H1 (cell line): ENCODE data around the gene SMIM35. TPM values are rescaled to one million over a fixed set of nuclear protein-coding genes. Genes with fewer than 3 reads are reported as not detected.

Source experiments
- CTCF ChIA-PET: fragments of 300-600 bp; sonication (Branson Sonifier 250); formaldehyde crosslinking; loops from one replicate; lab custom pipeline; 2021; ENCODE audit not compliant: partially characterized antibody; lab: Charles Lee
- POLR2A ChIA-PET: fragments of 300-600 bp; sonication (Branson Sonifier 250); formaldehyde crosslinking; loops from one replicate; lab custom pipeline; 2021; ENCODE audit warnings: inconsistent platforms; ENCODE audit not compliant: partially characterized antibody; lab: Charles Lee
- DNase-seq, 2 experiments: peaks; one replicate each; pipeline versions ENCODE4 v3.0.0 to v3.0.0-alpha.2; 2010 to 2022; ENCODE audit warnings: low spot score in 2 of 2, low read depth in 1 of 2, mixed read lengths in 1 of 2
- FAIRE-seq: peaks from 2 replicates; lab custom pipeline; 2011; peaks lifted over from hg19 to GRCh38; lab: Jason Lieb, UNC
- H2AFZ ChIP-seq: 2 replicates; pipeline ENCODE4 v1.8.1; 2012; ENCODE audit warnings: low read length, inconsistent platforms
- H2AK5ac ChIP-seq: 2 replicates; pipeline ENCODE4 v1.6.1; 2013; ENCODE audit warnings: low read depth, low read length
- H2BK120ac ChIP-seq: replicated peaks from 2 replicates; pipeline ENCODE3; 2013; ENCODE audit warnings: low read depth, low read length, inconsistent platforms
- H2BK12ac ChIP-seq: 2 replicates; pipeline ENCODE4 v1.6.1; 2013; ENCODE audit warnings: low read depth, low read length
- H2BK15ac ChIP-seq: 2 replicates; pipeline ENCODE4 v1.6.1; 2013; ENCODE audit warnings: low read length
- H2BK20ac ChIP-seq: 2 replicates; pipeline ENCODE4 v1.6.1; 2013; ENCODE audit warnings: low read length
- H2BK5ac ChIP-seq: 2 replicates; pipeline ENCODE4 v1.6.1; 2013; ENCODE audit warnings: low read depth, low read length
- H3K14ac ChIP-seq: 2 replicates; pipeline ENCODE4 v1.6.1; 2013; ENCODE audit warnings: inconsistent platforms; ENCODE audit not compliant: insufficient read length
- H3K18ac ChIP-seq: 2 replicates; pipeline ENCODE4 v1.6.1; 2013; ENCODE audit warnings: low read length; ENCODE audit errors: extremely low read depth
- H3K23ac ChIP-seq: 2 replicates; pipeline ENCODE4 v1.6.1; 2013; ENCODE audit warnings: inconsistent platforms; ENCODE audit not compliant: insufficient read length
- H3K23me2 ChIP-seq: 2 replicates; pipeline ENCODE4 v1.6.1; 2013; ENCODE audit warnings: low read depth, low read length
- H3K27ac ChIP-seq: 2 replicates; pipeline ENCODE4 v1.6.1; 2011; ENCODE audit warnings: low read depth, low read length, inconsistent platforms
- H3K27me3 ChIP-seq, 4 experiments: replicated peaks in 1 of 4; 1 replicate in 1 of 4; 2 replicates in 3 of 4; pipeline versions ENCODE4 v1.6.1 to v1.8.1; 2011 to 2013; ENCODE audit warnings: low read length in 3 of 4, mild to moderate bottlenecking in 3 of 4, inconsistent platforms in 2 of 4, mixed read lengths in 2 of 4, moderate library complexity in 1 of 4; ENCODE audit not compliant: control insufficient read depth in 3 of 4, insufficient read depth in 3 of 4; ENCODE audit errors: extremely low read depth in 1 of 4
- H3K36me3 ChIP-seq, 4 experiments: 2 replicates each; pipeline versions ENCODE4 v1.6.1 to v1.8.1; 2011 to 2013; ENCODE audit warnings: mild to moderate bottlenecking in 4 of 4, low read length in 3 of 4, moderate library complexity in 2 of 4, control low read depth in 1 of 4, inconsistent platforms in 1 of 4; ENCODE audit not compliant: insufficient read depth in 4 of 4, control insufficient read depth in 2 of 4
- H3K4ac ChIP-seq: replicated peaks from 2 replicates; pipeline ENCODE3; 2013; ENCODE audit warnings: low read length, low read depth, mixed read lengths, inconsistent platforms; ENCODE audit not compliant: insufficient read length
- H3K4me1 ChIP-seq, 4 experiments: replicated peaks in 1 of 4; 1 replicate in 1 of 4; 2 replicates in 3 of 4; pipeline versions ENCODE4 v1.6.1 to v1.8.1; 2011 to 2013; ENCODE audit warnings: low read length in 3 of 4, inconsistent platforms in 2 of 4, mixed read lengths in 1 of 4; ENCODE audit not compliant: insufficient read depth in 4 of 4, control insufficient read depth in 3 of 4
- H3K4me2 ChIP-seq, 2 experiments: 2 replicates each; pipeline versions ENCODE4 v1.6.1 to v1.8.1; 2011 to 2013; ENCODE audit warnings: low read depth in 2 of 2, low read length in 2 of 2, control low read depth in 1 of 2, inconsistent platforms in 1 of 2, mild to moderate bottlenecking in 1 of 2; ENCODE audit not compliant: insufficient read depth in 1 of 2
- H3K4me3 ChIP-seq, 4 experiments: fragments of 200-600, 300-600 bp in 1 of 4; sonication (generic), shearing (Covaris generic), sonication (Bioruptor Twin) in 1 of 4; 2 replicates each; pipeline versions ENCODE4 v1.5.1 to v1.8.1; 2011 to 2016; ENCODE audit warnings: low read length in 4 of 4, low read depth in 3 of 4, control low read depth in 2 of 4, inconsistent platforms in 2 of 4, mild to moderate bottlenecking in 2 of 4, mixed read lengths in 1 of 4, moderate library complexity in 1 of 4; ENCODE audit not compliant: insufficient read depth in 2 of 4; ENCODE audit errors: extremely low read depth in 1 of 4
- H3K56ac ChIP-seq: replicated peaks from 2 replicates; pipeline ENCODE3; 2013; ENCODE audit warnings: low read depth, mild to moderate bottlenecking, mixed read lengths, low read length, inconsistent platforms; ENCODE audit not compliant: insufficient read length
- H3K79me1 ChIP-seq: 2 replicates; pipeline ENCODE4 v1.6.1; 2013; ENCODE audit warnings: low read depth, low read length, control low read depth
- H3K79me2 ChIP-seq, 2 experiments: 2 replicates each; pipeline versions ENCODE4 v1.6.1 to v1.8.1; 2012 to 2013; ENCODE audit warnings: low read length in 2 of 2, mild to moderate bottlenecking in 2 of 2, inconsistent platforms in 1 of 2; ENCODE audit not compliant: insufficient read depth in 2 of 2, control insufficient read depth in 1 of 2
- H3K9ac ChIP-seq, 4 experiments: replicated peaks in 1 of 4; 1 replicate in 1 of 4; 2 replicates in 3 of 4; pipeline versions ENCODE4 v1.6.1 to v1.8.1; 2011 to 2013; ENCODE audit warnings: low read depth in 3 of 4, low read length in 3 of 4, control low read depth in 2 of 4, mild to moderate bottlenecking in 2 of 4, moderate library complexity in 2 of 4, inconsistent platforms in 1 of 4; ENCODE audit errors: extremely low read depth in 1 of 4
- H3K9me3 ChIP-seq, 2 experiments: 2 replicates each; pipeline versions ENCODE4 v1.6.1 to v1.8.1; 2012 to 2013; ENCODE audit warnings: mild to moderate bottlenecking in 2 of 2, moderate library complexity in 2 of 2, control low read depth in 1 of 2, inconsistent platforms in 1 of 2, low read depth in 1 of 2, low read length in 1 of 2, mixed read lengths in 1 of 2; ENCODE audit not compliant: insufficient read depth in 2 of 2
- H4K20me1 ChIP-seq, 2 experiments: replicated peaks in 1 of 2; 2 replicates each; pipeline versions ENCODE3 to v1.8.1; 2011 to 2013; ENCODE audit warnings: inconsistent platforms in 2 of 2, low read length in 2 of 2, mild to moderate bottlenecking in 1 of 2; ENCODE audit not compliant: insufficient read depth in 2 of 2, control insufficient read depth in 1 of 2
- H4K5ac ChIP-seq: 2 replicates; pipeline ENCODE4 v1.6.1; 2013; ENCODE audit warnings: low read length, low read depth, mixed read lengths, inconsistent platforms; ENCODE audit not compliant: insufficient read length
- H4K8ac ChIP-seq: 2 replicates; pipeline ENCODE4 v1.8.0; 2013; ENCODE audit warnings: mild to moderate bottlenecking, moderate library complexity, low read length, inconsistent platforms; ENCODE audit not compliant: insufficient read depth; ENCODE audit errors: extremely low read depth
- H4K91ac ChIP-seq: replicated peaks from 2 replicates; pipeline ENCODE3; 2013; ENCODE audit warnings: low read length, mixed read lengths, inconsistent platforms; ENCODE audit not compliant: insufficient read length
- CTBP2 ChIP-seq: IDR thresholded peaks from 2 replicates; pipeline ENCODE4 v1.7.0; 2011; ENCODE audit warnings: borderline replicate concordance, mild to moderate bottlenecking, moderate library complexity, mixed read lengths, low read length; ENCODE audit not compliant: insufficient read depth, insufficient read length
- JUN ChIP-seq: IDR thresholded peaks from 2 replicates; pipeline ENCODE4 v1.6.1; 2011; ENCODE audit warnings: low read depth, mild to moderate bottlenecking, improper control_type of control experiment, low read length
- MAX ChIP-seq: IDR thresholded peaks from 2 replicates; pipeline ENCODE4 v1.6.1; 2012; ENCODE audit warnings: inconsistent platforms
- POU5F1 ChIP-seq: IDR thresholded peaks from 2 replicates; pipeline ENCODE4 v1.6.1; 2011; ENCODE audit warnings: low read depth, mild to moderate bottlenecking, low read length, moderate library complexity
- RBBP5 ChIP-seq: IDR thresholded peaks from 2 replicates; pipeline ENCODE4 v1.7.1; 2012; ENCODE audit warnings: low read depth, mild to moderate bottlenecking, inconsistent platforms, low read length, moderate library complexity, borderline replicate concordance
- TBP ChIP-seq: IDR thresholded peaks from 2 replicates; pipeline ENCODE4 v1.6.1; 2011; ENCODE audit warnings: low read depth, low read length, improper control_type of control experiment
- WGBS, 2 experiments: shearing (Covaris generic) in 1 of 2; methylation state at CpG; one replicate each; pipeline versions ENCODE4 v1.1.6 to v1.1.7; 2013 to 2015; ENCODE audit warnings: low lambda C conversion rate in 2 of 2, mixed read lengths in 2 of 2, inconsistent platforms in 1 of 2, low coverage in 1 of 2, missing lambda C conversion rate in 1 of 2; ENCODE audit not compliant: insufficient replicate concordance in 2 of 2, insufficient coverage in 1 of 2, insufficient read length in 1 of 2; ENCODE audit errors: extremely low coverage in 1 of 2, missing lambda C conversion rate in 1 of 2; 5-methylcytosine and 5-hydroxymethylcytosine counted together
- polyA plus RNA-seq, 7 experiments: library from polyadenylated mRNA; depleted of rRNA in 3 of 7; stranded (reverse) in 5 of 7; unstranded in 2 of 7; fragments of >200 nt in 5 of 7; fragments of 200-250 nt in 2 of 7; gene quantifications; 1 replicate in 5 of 7; 2 replicates in 1 of 7; 4 replicates in 1 of 7; pipeline versions ENCODE4 v1.2.1 to v1.2.3, GENCODE V29; 2011 to 2013; ENCODE audit warnings: missing spikeins in 2 of 7, mixed read lengths in 2 of 7
- total RNA-seq: library from RNA; stranded (reverse); fragmentation: NEBNext Ultra II Directional; extraction: Animal tissue kit (Norgen Biotek cat#: 25700); gene quantifications from 2 replicates; pipeline ENCODE4 v1.2.1, GENCODE V29; 2021

SMIM35 gene
- total and polyA plus RNA-seq, 2 of the 8 experiments (the other 6 are each of a cell fraction or from before 2014, with no cell fraction given), result not detected

DNA sequence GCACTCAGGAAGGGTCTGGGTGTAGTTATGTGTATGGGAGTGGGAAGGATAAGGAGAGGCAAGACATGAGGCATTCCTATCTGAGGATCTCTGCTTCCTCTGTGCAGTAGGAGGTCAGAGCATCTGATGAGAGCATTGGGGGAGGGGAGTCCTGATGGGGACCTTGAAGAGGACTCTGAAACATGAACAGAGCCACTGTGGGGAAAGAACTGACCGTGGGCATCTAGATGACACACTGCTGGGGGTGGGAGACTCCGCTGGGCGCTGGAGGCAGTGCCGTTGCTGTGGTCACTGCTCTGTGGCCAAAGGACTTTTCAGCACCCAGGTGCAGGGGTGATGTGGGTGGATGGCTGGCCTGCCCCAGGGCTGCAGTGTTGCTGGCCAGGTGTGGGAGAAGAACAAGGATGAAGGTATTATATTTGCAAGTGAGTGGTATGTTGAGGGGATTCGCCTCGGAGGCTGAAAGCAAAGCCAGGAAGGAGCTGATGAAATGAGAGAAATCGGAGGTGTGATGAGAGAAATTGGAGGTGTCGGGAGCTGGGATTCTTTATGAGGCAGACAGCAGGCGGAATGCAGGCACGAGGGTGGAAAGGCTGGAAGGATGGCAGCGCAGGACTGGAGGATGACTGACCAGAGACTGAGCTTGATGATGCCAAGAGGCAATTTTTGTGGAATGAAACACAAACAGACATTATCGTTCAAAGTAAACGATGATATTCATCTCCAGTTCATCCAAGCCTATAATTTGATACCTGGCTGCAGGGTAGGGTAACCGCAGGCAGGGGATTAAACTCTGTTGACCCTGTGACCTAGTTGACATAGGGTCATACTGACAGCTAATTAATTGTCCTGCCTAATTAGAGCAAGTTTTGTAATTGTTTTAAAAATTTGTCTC lies 29.3 kb downstream of the SMIM35 start:
- H3K23ac ChIP-seq, result no peak overlapping the region
- H3K79me2 ChIP-seq, result no peaks in the 10 kb centered on the region
- no peaks in the 10 kb centered on the region for H3K36me3 ChIP-seq
- no peak overlapping the region for H3K4me2 ChIP-seq
- H3K79me1 ChIP-seq, result no peaks in the 10 kb centered on the region
- H3K14ac ChIP-seq, result no peak overlapping the region
- no peak overlapping the region for H2AFZ ChIP-seq
- no peak overlapping the region for H3K27ac ChIP-seq
- H3K9me3 ChIP-seq, result no peaks in the 10 kb centered on the region
- no peak overlapping the region; a peak in 1 of 7 replicates for H3K9ac ChIP-seq
- 85% methylated on average over 14 of the region's 14 CpGs; no CpG with 5 or more reads in 1 of the 2 experiments for WGBS, 2 experiments
- no peaks in the 10 kb centered on the region for H3K27me3 ChIP-seq
- H3K4me3 ChIP-seq, result no peak overlapping the region
- H3K56ac ChIP-seq, result no peak overlapping the region
- ChIA-PET POLR2A (no interaction called here), CTCF (interaction anchor here (0.6 to 9.0 kb wide), 11 partner anchors 11 to 576 kb away, joined by 3 to 69 read pairs (median 4); no protein-coding TSS in a partner anchor)
- H2BK15ac ChIP-seq, result no peak overlapping the region
- H4K91ac ChIP-seq, result no peak overlapping the region
- H2BK5ac ChIP-seq, result no peak overlapping the region
- H3K23me2 ChIP-seq, result 0 out of 2 replicates have a peak, but pooled peaks cover 2% of the 10 kb centered on the region
- no peaks in the 10 kb centered on the region for H4K20me1 ChIP-seq
- no peak overlapping the region for H3K18ac ChIP-seq
- H4K8ac ChIP-seq, result no peak overlapping the region
- no peak overlapping the region for H4K5ac ChIP-seq
- H2BK20ac ChIP-seq, result no peak overlapping the region
- TF ChIP-seq CTBP2 (no peak), POU5F1 (no peak), JUN (no peak), RBBP5 (no peak), TBP (no peak), MAX (no peak)
- no peak overlapping the region for H2BK12ac ChIP-seq
- DNase-seq (no peak), FAIRE-seq (no peak)
- H2BK120ac ChIP-seq, result no peak overlapping the region
- H3K4ac ChIP-seq, result no peak overlapping the region
- H2AK5ac ChIP-seq, result no peak overlapping the region
- H3K4me1 ChIP-seq, result no peaks in the 10 kb centered on the region; a peak in 1 of 7 replicates
